ENCODE data around the gene SLC6A5.

DNA sequence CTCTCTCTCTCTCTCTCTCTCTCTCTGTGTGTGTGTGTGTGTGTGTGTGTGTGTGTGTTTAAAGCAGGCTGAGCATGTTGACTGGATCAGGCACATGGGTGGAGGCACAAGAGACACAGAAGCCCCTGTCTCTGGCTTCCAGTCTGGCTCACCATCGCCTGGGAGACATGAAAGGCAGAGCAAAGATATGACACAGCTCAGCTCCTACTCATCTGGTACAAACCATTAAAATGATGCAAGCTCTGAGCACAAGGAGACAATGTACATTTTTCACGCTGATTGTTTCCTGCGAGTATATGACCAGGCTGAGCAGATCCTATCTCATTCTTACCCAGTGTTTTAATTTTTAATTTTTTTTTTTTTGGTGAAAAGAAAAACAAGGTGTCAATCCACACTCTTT is 9.5 kb downstream of the SLC6A5 start:
- TF ChIP-seq, protein P1, sequence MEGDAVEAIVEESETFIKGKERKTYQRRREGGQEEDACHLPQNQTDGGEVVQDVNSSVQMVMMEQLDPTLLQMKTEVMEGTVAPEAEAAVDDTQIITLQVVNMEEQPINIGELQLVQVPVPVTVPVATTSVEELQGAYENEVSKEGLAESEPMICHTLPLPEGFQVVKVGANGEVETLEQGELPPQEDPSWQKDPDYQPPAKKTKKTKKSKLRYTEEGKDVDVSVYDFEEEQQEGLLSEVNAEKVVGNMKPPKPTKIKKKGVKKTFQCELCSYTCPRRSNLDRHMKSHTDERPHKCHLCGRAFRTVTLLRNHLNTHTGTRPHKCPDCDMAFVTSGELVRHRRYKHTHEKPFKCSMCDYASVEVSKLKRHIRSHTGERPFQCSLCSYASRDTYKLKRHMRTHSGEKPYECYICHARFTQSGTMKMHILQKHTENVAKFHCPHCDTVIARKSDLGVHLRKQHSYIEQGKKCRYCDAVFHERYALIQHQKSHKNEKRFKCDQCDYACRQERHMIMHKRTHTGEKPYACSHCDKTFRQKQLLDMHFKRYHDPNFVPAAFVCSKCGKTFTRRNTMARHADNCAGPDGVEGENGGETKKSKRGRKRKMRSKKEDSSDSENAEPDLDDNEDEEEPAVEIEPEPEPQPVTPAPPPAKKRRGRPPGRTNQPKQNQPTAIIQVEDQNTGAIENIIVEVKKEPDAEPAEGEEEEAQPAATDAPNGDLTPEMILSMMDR (IDR thresholded peaks at IDR 0.05), result no peak
- TF ChIP-seq POLR2A (IDR thresholded peaks at IDR 0.05) (no peak), EP300 (IDR thresholded peaks at IDR 0.05) (no peak)
